HUDEP-2 (cell line): ENCODE results near the gene FNDC1.
"Not testable (repeated sequence)": the region's sequence is repeated elsewhere in the genome, so short reads cannot be mapped to it uniquely, and the experiment has no call there.

Source experiments
- DNase-seq, 76 experiments: peaks; one replicate each; lab custom pipeline; 2025; ENCODE audit not compliant: unreplicated experiment in 76 of 76; lab: John Stamatoyannopoulos, UW

The FNDC1 gene

GRCh38 chr6:159169193-159169555 is at the start of gene FNDC1:
TSS of gene FNDC1 (plus strand) at chr6:159169400. CDS start at chr6:159169597, 197 bp downstream.
- peak in 27 of 76 experiments; percentile 3 to 64 (median 23) for DNase-seq

DNA sequence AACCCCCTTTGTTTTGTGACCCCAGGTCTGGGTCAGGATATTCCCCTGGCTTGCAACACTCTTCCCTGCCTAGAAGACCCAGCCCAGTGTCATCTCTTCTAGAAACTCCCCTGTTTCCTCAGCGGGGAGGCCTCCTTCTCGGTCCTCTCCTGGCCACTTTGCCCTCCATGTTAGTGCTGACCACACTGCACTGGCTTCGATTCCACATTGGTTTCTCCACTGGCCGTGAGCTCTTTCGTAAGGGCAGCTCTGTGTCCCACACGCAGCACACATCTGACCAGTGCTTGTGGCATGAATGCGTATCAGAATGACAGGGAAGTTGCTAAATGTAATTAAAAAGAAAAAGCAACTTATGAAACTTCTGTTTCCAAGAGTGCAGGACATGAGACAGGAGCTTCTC is 49.4 kb upstream of the FNDC1 start:
- DNase-seq = no peak

DNA sequence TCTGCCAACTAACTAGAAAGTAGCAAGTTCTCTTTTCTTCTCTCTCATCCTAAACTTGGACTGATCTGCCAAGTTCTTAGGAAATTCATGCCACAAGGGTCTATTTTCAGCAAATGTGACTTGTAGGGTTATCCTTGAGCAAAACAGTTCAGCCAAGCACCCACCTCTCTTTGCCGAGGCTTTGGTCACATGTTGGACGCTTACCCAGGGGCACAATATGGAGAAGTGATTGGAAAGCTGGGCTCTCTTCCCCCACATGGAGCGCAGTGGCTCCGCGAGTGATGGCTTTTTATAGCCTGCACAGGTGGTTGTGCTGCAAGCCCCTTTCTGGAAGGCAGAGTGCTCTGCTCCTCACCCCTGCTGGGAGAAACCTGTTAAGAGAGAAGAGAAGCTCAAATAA is 47.7 kb upstream of the FNDC1 start:
- no peak for DNase-seq

DNA sequence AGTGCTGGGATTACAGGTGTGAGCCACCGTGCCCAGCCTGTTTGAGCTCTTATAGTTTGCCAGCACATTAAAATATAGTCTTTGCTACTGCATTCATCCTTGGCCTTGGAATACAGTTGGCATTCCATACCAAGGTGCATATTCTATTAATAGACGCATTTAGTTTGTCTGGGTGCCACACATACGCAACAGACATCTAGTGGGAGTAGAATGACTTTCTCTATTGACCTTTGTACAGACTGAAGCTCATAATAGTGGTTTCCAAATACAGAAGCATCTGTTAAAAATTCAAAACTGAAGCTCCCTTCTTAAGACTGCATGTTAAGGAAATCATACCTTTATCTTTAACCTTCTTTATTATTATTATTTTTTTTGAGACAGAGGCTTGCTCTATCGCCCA is 46.7 kb upstream of the FNDC1 start:
- DNase-seq = no peak

- not testable (repeated sequence) for DNase-seq
Measured at GRCh38 chr6:159123831-159124230, 45.4 kb upstream of the FNDC1 start.

- no peak for DNase-seq
Measured at GRCh38 chr6:159125014-159125609, 44.1 kb upstream of the FNDC1 start.

- no peak for DNase-seq
Measured at GRCh38 chr6:159125951-159126352, 43.2 kb upstream of the FNDC1 start.

DNA sequence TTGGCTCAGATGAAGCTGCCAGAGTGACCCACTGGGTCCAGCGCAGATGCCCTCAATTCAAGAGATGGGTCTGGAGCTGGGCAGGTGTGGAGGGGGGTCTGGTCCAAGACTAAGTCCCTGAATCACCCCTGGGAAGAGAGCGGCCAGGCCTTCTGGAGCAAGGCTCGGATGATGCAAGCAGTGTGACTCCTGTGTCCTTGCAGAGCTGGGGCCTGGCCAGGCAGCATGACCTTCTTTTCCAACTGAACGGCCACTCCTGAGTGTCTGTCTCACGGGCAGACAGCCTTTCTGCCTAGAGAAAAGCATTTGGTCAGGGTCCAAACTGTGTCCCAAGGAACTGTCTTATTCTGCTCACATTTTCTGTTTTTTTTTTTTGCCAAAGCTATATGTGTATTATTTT is 42.6 kb upstream of the FNDC1 start:
- DNase-seq = no peak

DNA sequence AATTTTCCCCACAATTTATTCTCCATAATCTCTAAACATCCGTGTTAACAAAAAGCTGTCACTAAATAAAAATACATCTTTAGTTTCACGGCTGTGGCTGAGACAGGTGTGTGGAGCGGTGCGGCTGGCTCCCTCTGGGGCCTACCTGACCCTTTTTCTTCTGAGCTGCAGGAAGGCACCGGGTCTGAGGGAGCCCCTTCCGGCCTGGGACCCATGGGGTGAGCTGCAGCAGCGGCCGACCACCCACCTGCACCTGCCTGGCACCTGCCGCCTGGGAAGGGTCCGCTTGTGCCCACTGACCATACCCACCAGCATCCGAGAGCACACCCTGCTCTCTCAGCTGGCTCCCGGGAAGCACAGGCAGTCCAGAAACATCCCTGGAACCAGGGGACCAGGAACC is 41.5 kb upstream of the FNDC1 start:
- no peak for DNase-seq

DNA sequence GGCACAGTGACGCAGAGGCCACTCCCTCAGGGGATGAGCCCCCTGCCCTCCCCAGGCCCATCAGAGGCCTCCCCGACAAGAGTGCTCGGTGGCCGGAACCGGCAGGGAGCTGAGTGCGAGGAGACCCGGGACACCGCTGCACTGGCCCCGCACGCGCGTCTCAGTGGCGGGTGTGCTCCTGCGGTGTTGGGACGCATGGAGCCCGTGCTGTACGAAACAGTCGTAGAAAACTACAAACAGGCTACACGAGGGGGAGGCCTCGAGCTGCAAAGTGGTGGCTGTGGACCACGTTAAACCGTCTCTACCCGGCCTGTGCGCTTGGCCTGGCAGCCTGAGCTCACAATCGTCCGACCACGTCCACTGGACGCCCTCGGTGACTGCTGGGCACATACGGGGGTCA is 40.2 kb upstream of the FNDC1 start:
- DNase-seq = no peak

DNA sequence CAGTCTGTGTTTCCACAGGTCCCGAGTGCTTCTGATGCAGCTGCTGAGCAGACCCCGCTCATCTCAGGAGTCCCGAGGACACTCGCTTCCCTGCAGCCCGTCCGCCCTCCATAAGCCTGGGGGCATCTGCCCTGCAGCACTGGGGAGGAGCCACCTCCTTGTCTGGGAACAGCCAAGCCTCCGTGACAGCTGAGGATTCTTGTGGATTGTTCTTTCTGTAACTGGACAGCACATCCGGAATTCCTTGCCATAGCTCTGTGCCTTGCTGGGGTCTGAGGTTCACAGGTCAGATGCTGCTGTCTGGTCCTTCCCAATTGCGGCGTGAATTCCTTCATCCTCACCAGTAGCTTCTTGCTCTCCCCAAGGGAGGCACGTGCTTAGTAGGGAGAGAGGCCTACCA is 38.4 kb upstream of the FNDC1 start:
- DNase-seq = no peak

DNA sequence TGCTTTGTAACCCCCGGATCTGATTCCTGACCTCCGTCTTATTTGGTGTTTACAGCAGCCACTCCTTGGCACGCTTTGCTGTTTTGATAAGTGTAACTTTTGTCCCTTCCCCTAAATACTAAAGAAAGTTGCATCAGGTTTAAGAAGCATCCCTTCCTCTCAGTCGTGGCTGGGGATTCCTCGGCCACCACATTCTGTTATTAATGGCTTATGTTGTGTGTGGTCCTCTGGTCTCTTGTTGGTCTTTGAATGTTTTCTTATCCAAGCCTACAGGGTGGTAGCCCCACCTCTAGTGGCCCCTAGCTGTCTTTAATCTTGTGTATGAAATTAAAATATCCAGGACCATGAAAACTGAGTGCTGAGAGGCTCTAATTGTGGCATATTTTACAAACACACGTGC is 37.5 kb upstream of the FNDC1 start:
- no peak for DNase-seq

DNA sequence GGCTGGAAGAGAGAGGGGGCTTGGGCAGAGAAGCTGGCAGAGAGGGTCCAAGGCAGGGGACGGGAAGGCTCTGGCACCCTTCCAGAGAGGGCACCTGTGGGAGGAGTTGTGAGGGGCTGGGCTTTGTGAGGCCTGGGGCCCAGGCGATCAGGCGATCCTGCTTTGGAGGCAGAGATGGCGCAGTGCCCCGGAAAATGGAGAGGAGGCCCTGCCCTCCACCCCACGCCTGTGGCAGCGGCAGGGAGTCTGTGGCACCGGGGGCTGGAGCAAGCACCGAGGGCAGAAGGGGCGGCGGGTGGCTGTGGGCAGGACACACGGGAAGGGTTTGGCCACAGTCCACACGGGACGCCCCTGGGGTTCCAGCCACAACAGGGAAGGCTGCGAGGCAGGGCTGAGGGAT is 36.5 kb upstream of the FNDC1 start:
- no peak for DNase-seq

DNA sequence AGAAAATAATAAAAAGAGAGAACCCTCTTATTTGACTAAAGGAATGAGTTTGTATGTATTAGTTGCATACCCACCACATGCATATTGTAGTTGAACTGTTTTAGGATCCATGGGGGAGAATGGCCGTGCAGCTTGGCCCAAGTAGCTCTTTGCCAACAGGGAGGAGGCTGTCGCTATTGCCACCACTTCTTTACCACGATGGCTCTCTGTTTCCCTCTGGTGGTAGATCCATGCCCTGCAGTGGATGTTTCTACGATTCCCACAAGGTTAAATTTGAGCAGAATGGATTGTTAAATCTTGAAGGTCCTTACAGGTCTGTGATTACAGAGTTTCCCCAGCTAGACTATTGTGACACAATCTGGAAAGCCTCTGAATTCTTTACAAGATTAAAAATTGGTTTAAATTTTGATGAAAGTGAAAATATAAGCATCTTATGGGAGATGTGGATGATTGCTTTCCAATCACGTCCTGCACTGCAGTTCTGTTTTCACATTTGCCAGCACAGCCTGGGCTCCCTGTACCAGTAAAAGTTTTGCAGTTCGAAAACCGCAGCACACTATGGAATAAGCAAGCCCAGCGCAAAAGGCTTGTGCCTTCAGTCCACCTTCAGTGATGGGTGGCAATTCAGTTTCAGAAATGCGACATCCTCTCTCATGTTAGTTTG is 34.4 kb upstream of the FNDC1 start:
- peak in 57 of 76 experiments; percentile 8 to 81 (median 45) for DNase-seq

- DNase-seq = no peak
Measured at GRCh38 chr6:159137676-159138075, 31.5 kb upstream of the FNDC1 start.

DNA sequence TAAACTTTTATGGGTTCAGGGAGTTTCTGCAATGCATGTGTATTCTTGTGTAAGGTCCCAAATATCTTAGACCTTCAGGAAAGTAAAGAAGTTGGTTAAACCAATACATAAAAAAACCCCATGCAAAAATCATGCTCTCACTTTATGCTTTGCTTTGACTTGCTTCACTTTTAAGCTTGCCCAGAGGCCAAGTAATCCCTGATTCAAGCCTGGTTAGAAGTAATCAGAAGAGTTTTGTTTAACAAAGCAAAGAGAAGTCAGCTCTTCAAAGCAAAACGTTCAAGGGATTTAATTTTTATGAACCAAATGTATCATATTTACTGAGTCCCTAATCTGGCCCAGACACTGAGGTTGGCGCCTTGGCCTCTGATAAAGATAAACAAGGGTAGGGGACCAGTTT is 26.7 kb upstream of the FNDC1 start:
- DNase-seq = no peak

GRCh38 chr6:159148641-159149040 is 20.6 kb upstream of the FNDC1 start:
- DNase-seq = no peak

DNA sequence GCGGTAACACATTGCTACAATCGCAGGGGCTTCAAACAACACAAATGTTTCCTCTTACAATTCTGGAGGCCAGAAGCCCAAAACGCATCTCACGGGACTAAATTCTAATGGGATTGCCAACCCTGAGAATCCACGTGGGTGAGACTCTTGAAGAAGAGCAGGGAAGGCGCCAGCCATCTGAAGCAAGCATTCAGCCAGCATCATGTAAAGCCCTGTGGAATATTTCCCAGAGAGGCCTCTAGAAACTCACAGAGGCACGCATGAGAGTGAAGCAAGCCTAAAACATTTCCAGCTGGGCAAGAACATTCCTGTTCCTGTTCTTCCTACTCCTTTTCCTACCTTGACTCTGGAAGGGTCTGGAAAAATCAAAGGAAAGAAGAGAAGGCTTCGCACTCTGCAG is 19.6 kb upstream of the FNDC1 start:
- no peak for DNase-seq

GRCh38 chr6:159151266-159151855 is 17.8 kb upstream of the FNDC1 start:
- DNase-seq = peak in 42 of 76 experiments; percentile 8 to 71 (median 30)

GRCh38 chr6:159152041-159152440 is 17.2 kb upstream of the FNDC1 start:
- DNase-seq = no peak

DNA sequence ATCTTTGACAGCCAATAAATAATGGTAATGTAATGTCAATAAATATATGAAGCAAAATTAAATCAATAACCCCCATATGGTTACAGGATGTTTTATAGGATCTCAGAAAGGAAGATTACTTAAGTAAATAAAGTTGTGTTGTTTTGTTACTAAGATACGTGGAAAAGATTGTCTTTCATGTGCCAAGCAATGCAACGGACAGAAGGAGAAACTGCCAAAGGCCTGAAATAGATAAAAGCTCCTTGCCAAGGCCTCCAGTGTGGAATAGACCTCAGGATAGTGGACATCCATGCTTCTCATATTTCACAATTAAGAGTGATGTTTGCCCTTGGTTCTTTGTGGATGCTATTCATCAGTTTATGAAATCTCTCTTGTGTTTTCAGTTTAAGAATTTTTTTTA is 16.4 kb upstream of the FNDC1 start:
- DNase-seq = no peak

- DNase-seq = no peak
Measured at GRCh38 chr6:159155679-159156078, 13.5 kb upstream of the FNDC1 start.
